Fibroblast of villous mesenchyme (primary cell): Measurements from ENCODE around the gene RAB31. TPM values are rescaled to one million over a fixed set of nuclear protein-coding genes. Genes with fewer than 3 reads are reported as not detected.
A peak's percentile ranks its signal among the peaks of the same experiment; 100 is the strongest.

ENCODE experiments used
- DNase-seq: peaks from one replicate; pipeline ENCODE4 v3.0.0-alpha.2; 2010; ENCODE audit warnings: low read depth
- H3K4me3 ChIP-seq: 2 replicates; pipeline ENCODE4 v1.5.1; 2011; ENCODE audit warnings: low read depth, mild to moderate bottlenecking, low read length
- CTCF ChIP-seq: IDR thresholded peaks from 2 replicates; pipeline ENCODE4 v1.5.1; 2012; ENCODE audit warnings: low read depth, mild to moderate bottlenecking, low read length; ENCODE audit not compliant: insufficient read depth
- total RNA-seq: library from RNA; depleted of rRNA; stranded (reverse); fragments of >200 nt; gene quantifications from 2 replicates; pipeline ENCODE4 v1.2.3, GENCODE V29; 2012

The RAB31 gene
- total RNA-seq = 34.5 and 48.6 TPM in 2 replicates

- DNase-seq = peak; percentile 85
- TF ChIP-seq CTCF = no peak
- H3K4me3 ChIP-seq = peak within 1 kb of the TSS; percentile 84
These were observed at the start of gene RAB31 for GRCh38 chr18:9708057-9708433. TSS of gene RAB31 (plus strand) at chr18:9708301. CDS start at chr18:9708406, 105 bp downstream.

GRCh38 chr18:9659499-9660375 lies 48.4 kb upstream of the RAB31 start:
- TF ChIP-seq CTCF = no peak
- no peak for DNase-seq
- no peak overlapping the region for H3K4me3 ChIP-seq

GRCh38 chr18:9661564-9661963 lies 46.5 kb upstream of the RAB31 start:
- peak; percentile 33 for DNase-seq
- peak; percentile 51 for TF ChIP-seq CTCF
- no peak overlapping the region for H3K4me3 ChIP-seq

- no peak for DNase-seq
- no peak overlapping the region for H3K4me3 ChIP-seq
- no peak for TF ChIP-seq CTCF
These were observed 44.7 kb upstream of the RAB31 start for GRCh38 chr18:9663377-9663776.

GRCh38 chr18:9665314-9665713 lies 42.8 kb upstream of the RAB31 start:
- no peak for DNase-seq
- no peak for TF ChIP-seq CTCF
- no peak overlapping the region for H3K4me3 ChIP-seq

- no peak for DNase-seq
- no peak for TF ChIP-seq CTCF
- H3K4me3 ChIP-seq = no peak overlapping the region
These were observed 41.6 kb upstream of the RAB31 start for GRCh38 chr18:9666548-9666947.
